Tibial artery (tissue), 4 donors: ENCODE data around the gene TUBGCP3.

Experiments used
- DNase-seq, 2 donors: peaks; one replicate each; pipeline ENCODE4 v3.0.0-alpha.2; 2019
- H3K27ac ChIP-seq, 2 donors: fragments of 200-600 bp; sonication (generic) in 1 of 2; 1 replicate in 1 of 2; 2 replicates in 1 of 2; pipeline ENCODE4 v1.5.1; 2018 to 2019; ENCODE audit warnings: mild to moderate bottlenecking in 1 of 2
- H3K27me3 ChIP-seq, 2 donors: fragments of 200-600 bp; sonication (generic) in 1 of 2; one replicate each; pipeline versions ENCODE4 v1.5.1 to v1.6.0; 2016 to 2019
- H3K36me3 ChIP-seq, 3 donors: fragments of 200-600 bp; sonication (generic) in 2 of 3; one replicate each; pipeline ENCODE4 v1.5.1; 2016 to 2019; ENCODE audit warnings: mild to moderate bottlenecking in 2 of 3
- H3K4me1 ChIP-seq, 4 donors: fragments of 200-600 bp; sonication (generic) in 2 of 4; 1 replicate in 3 of 4; 2 replicates in 1 of 4; pipeline ENCODE4 v1.5.1; 2016 to 2019
- H3K4me3 ChIP-seq, 2 donors: fragments of 200-600 bp; sonication (generic) in 1 of 2; 1 replicate in 1 of 2; 2 replicates in 1 of 2; pipeline ENCODE4 v1.5.1; 2018 to 2019; ENCODE audit warnings: mild to moderate bottlenecking in 2 of 2
- H3K9me3 ChIP-seq, 3 donors: fragments of 200-600 bp; sonication (generic) in 1 of 3; one replicate each; pipeline ENCODE4 v1.5.1; 2016 to 2019
- CTCF ChIP-seq, 2 experiments: fragments of 200-600 bp in 1 of 2; fragments of 450-650 bp in 1 of 2; IDR thresholded peaks; one replicate each; pipeline ENCODE4 v1.5.1; 2017 to 2019; ENCODE audit warnings: antibody characterized with exemption in 2 of 2, mild to moderate bottlenecking in 1 of 2, moderate library complexity in 1 of 2
- intact Hi-C: fragments of 100-400 bp; cut with DNase I; formaldehyde crosslinking; loops from one replicate; pipeline ENCODE4 v1.15.0; 2023; ENCODE audit warnings: low total_unique reads

TUBGCP3 gene

GRCh38 chr13:112481458-112481857, 106.5 kb downstream of the TUBGCP3 start:
- no peaks in the 10 kb centered on the region for H3K27me3 ChIP-seq
- intact Hi-C loops = no loop called here
- no peak for TF ChIP-seq CTCF (IDR thresholded peaks at IDR 0.05)
- H3K27ac ChIP-seq = no peak overlapping the region
- H3K4me3 ChIP-seq = no peak overlapping the region
- peaks cover 2 to 17% (median 10%) of the 10 kb centered on the region in 3 donors for H3K9me3 ChIP-seq
- H3K36me3 ChIP-seq = peaks cover 15 to 33% (median 26%) of the 10 kb centered on the region in 3 donors
- no peak for DNase-seq
- no peaks in the 10 kb centered on the region for H3K4me1 ChIP-seq

- no peak for TF ChIP-seq CTCF (IDR thresholded peaks at IDR 0.05)
- intact Hi-C loops = no loop called here
- Histone ChIP-seq H3K36me3 (peaks cover 3 to 12% (median 6%) of the 10 kb centered on the region in 3 donors), H3K27me3 (no peaks in the 10 kb centered on the region), H3K4me1 (no peaks in the 10 kb centered on the region), H3K9me3 (peaks cover 2 to 17% (median 10%) of the 10 kb centered on the region in 3 donors), H3K4me3 (no peak overlapping the region), H3K27ac (no peak overlapping the region)
- no peak for DNase-seq
Measured at GRCh38 chr13:112479389-112479788, 108.6 kb downstream of the TUBGCP3 start.

DNA sequence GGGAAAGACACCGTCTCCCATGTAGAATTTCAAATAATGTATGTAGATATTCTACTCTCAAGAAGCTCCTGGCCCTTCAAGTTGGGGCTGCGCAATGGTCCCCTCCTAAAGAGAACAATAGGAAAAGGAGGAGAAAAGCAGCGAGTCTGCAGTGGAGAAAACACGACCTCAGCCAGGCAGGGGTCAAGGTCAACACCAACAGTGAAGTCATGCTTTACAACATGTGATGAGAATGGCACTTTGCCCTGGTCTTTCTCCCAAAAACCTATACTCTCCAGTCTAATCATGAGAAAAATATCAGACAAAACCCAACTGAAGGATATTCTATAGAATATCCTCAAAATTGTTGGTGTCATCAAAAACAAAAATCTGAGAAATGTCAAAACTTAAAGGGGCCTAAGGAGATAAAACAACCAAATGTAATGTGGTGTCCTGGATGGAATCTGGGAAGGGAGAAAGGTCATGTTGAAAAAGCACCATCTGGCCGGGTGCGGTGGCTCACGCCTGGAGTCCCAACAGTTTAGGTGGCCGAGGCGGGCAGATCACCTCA, 110.8 kb downstream of the TUBGCP3 start:
- H3K36me3 ChIP-seq = no peaks in the 10 kb centered on the region
- TF ChIP-seq CTCF (IDR thresholded peaks at IDR 0.05) = no peak
- H3K27ac ChIP-seq = no peak overlapping the region
- intact Hi-C loops = no loop called here
- H3K9me3 ChIP-seq = peaks cover under 1 to 21% (median 2%) of the 10 kb centered on the region in 3 donors
- no peak overlapping the region for H3K4me3 ChIP-seq
- no peaks in the 10 kb centered on the region for H3K27me3 ChIP-seq
- H3K4me1 ChIP-seq = no peaks in the 10 kb centered on the region
- DNase-seq = no peak

DNA sequence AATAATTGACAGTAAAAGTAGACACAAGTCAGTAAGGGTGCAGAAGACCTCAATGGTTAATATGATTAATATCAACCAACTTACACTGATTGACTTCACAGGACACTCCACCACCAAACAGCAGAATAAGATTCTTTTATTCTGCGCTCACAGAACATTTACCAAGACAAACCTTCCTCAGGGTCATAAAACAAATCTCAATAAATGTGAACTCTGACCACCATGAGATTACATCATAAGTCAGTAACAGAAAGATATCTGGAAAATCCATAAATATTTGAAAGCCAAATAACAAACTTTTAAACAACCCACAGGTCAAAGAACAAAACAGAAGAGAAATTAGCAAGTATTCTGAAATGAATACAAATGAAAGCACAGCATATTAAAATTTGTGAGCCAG, 112.1 kb downstream of the TUBGCP3 start:
- H3K4me1 ChIP-seq = no peaks in the 10 kb centered on the region

GRCh38 chr13:112474869-112475268, 113.1 kb downstream of the TUBGCP3 start:
- H3K27me3 ChIP-seq = no peaks in the 10 kb centered on the region
- peaks cover 0 to 10% (median 5%) of the 10 kb centered on the region in 3 donors for H3K9me3 ChIP-seq
- intact Hi-C loops = no loop called here
- no peak for TF ChIP-seq CTCF (IDR thresholded peaks at IDR 0.05)
- no peak for DNase-seq
- H3K36me3 ChIP-seq = no peaks in the 10 kb centered on the region
- H3K27ac ChIP-seq = no peak overlapping the region
- no peaks in the 10 kb centered on the region for H3K4me1 ChIP-seq
- no peak overlapping the region for H3K4me3 ChIP-seq

More for the DNA sequence above, 112.1 kb downstream of the TUBGCP3 start:
- DNase-seq = no peak
- Histone ChIP-seq H3K36me3 (no peaks in the 10 kb centered on the region), H3K27ac (no peak overlapping the region), H3K9me3 (peaks cover 2 to 10% (median 3%) of the 10 kb centered on the region in 3 donors), H3K27me3 (no peaks in the 10 kb centered on the region), H3K4me3 (no peak overlapping the region)
- intact Hi-C loops = no loop called here
- TF ChIP-seq CTCF (IDR thresholded peaks at IDR 0.05) = no peak

- no peak for TF ChIP-seq CTCF (IDR thresholded peaks at IDR 0.05)
- Histone ChIP-seq H3K27ac (no peak overlapping the region), H3K4me1 (no peaks in the 10 kb centered on the region), H3K9me3 (peaks cover 0 to 11% (median 5%) of the 10 kb centered on the region in 3 donors), H3K36me3 (no peaks in the 10 kb centered on the region), H3K4me3 (no peak overlapping the region), H3K27me3 (no peaks in the 10 kb centered on the region)
- intact Hi-C loops = no loop called here
- no peak for DNase-seq
Measured at GRCh38 chr13:112473818-112474217, 114.1 kb downstream of the TUBGCP3 start.
